HG02798 (cell line): Measurements from ENCODE around the gene ENAH.

ENCODE experiments used
- ATAC-seq: cut with Tn5 transposase; IDR thresholded peaks from one replicate; pipeline ENCODE4 v1.9.1; 2021; ENCODE audit warnings: mild to moderate bottlenecking; ENCODE audit not compliant: unreplicated experiment, poor library complexity

Gene ENAH

DNA sequence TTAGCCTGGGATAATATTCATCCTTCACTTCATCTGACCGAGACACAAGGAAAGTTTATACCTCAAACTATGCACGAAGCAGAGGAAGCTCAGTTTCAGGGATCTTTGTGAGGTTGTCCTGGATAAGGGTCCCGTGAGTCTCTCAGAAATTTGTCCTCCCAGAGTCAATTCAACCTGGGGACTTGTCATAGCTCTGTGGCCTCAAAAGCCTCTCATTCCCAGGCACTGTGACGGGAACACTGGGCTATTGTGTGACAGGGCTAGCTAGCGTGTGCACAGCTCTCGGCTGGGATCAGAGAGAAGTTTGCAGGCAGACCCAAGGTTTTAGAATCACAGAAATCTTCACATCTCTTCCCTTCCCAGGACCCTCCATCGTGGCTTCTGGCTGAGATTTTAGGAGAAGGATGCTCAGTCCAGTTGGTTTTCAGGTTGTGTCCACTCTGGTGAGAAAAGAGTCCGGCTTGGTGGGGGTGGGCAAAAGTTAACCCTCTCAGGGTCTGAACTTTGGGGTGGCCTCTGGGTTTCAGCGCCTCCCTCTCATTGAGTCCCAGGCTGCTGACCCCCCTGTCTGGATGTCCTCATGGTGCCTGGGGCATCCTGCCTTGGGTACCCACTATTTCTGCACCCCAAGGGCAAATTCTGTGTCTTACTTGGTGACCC, 204.6 kb downstream of the ENAH start:
- no peak for ATAC-seq

GRCh38 chr1:225447650-225448089, 205.3 kb downstream of the ENAH start:
- ATAC-seq = no peak

DNA sequence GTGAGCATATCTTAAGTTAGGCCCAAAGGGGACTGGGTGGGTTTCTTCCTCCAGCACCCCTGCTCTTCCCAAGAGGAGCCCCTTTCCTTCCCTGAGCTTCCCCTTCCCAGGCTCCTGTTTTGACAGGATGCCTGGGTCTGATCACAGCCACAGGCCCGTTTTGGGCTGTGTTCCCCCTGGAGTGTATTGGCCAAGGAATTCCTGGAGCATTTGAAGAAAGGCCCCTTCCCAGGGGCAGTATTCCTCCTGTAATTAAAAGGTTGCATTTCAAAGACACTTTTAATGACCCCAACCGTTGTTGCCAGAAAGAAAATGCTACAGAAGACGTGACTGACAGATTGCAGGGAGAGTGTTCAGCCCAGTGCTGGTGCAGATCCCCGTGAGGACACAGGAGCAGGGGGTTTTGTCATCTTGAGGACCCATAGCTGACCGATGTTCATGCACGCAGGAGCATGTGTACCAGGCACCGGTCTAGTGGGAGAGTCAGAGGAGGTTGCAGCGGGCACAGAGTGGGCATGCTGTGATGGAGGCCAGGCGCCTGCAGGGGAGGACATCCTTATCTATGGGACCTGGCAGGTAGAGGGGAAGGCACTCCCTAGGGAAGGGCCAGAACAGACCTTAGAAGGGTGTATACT, 205.8 kb downstream of the ENAH start:
- no peak for ATAC-seq

- no peak for ATAC-seq
Observed at GRCh38 chr1:225446595-225446960, 206.3 kb downstream of the ENAH start.

DNA sequence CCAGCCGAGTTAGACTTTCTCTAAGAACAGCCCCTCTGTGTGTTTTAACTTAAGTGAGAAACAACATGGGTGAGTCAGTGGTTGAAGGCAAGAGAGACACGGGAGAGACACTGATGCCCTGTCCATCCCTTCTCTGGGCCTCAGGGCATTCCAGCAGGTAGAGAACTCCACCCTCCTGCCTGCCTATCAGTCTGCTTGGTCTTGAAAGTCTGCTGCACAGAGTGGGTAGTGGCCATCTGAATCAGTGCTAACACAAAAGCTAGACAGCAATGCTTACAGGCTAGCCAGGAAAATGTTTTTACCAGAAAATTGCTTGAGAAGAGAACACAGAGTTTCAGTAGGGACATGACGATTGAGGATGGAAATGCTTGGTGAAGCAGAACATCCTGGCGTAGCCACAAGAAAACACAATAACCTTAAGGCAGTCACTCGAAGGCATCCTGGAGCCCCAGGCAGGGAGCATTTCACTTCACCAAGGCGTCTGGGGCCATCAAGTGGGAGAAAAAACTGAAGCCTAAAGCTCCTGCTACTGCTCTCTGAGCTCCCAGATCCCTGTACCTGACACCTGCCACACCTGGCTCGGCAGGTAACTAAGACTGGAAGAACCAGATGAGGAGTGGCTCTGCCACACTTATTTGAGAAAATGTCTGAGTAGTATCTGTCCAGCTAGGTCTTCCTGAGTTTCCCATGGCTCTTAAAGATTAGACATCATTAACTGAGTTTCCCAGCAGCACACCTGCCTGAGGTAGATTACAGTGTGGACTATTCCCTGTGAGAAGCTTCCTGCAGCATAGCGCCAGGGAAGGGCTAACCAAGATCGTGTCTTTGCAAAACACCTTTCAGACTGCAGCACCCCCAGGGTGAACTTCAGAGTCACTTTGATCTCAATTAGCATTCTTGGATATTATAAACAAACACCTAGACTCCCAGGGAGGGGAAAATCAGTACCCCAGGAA, 207.0 kb downstream of the ENAH start:
- no peak for ATAC-seq

GRCh38 chr1:225442123-225442505, 210.8 kb downstream of the ENAH start:
- no peak for ATAC-seq

DNA sequence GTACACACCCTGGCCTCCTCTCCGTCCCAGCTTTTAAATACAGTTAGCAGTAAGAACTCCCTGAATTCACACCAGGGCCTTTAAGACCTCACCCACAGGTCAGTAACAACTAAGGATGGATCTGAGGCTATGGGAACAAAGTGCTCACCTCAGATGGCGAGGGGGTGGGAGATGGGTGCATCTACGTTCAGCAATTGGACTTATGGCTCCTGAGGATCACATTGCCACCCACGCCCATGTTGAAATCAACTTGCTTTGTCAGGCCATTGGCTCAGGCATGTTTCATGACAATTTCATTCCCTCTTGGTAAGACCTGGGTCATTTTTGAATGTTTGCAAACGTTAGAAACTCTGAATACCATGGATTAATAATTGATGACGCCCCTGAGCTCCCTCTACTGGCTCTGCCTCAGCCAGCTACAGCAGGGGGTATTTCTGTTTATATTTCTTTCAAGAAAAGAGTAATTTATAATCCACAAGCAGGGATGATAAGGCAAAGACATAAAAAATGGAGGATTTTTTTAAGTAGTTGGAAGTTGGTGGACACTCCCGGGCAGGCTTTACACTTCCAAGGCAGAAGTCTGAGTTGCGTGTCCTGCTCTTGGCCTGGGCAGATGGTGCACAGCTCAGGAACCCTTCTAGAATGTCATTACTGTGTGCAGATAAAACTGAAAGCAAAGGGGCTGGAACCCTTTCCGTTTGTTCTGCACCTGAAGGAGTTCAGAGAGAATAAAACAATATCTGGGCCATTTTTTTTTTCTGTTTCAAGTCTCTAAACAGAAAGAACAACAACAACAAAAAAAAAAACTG, 211.4 kb downstream of the ENAH start:
- ATAC-seq = peak; percentile 51

- no peak for ATAC-seq
Observed at GRCh38 chr1:225440380-225441221, 212.3 kb downstream of the ENAH start.

DNA sequence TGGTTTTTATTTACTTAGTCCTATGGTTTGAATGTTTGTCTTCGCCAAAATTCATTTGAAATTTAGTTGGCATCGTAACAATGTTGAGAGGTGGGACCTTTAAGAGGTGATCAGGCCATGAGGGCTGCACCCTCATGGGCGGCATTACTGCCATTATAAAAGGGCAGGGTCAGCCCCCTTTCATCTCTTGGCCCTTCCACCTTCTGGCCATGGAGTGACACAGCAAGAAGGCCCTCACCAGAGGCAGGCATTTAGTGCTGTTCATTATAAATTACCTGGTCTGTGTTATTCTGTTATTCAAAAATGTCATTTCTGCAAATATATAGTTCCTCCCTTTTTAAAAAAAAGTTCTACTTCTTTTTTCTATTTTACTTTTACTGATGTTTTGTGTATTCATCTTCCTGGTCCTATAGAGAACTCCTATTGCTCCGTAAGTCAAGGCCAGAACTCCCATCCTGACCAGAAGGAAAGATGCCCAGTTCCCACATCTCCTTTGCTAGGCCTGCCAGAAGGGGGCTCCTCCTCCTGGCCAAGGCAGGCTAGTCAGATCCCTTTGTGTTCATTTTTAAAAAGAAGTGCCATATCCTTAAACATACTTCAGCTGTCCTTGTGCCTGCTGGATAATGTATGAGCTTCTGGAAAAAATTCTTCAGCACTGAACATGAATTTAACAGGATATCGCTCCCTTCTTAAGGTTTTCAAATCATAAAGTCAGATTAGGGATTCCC, 215.0 kb downstream of the ENAH start:
- no peak for ATAC-seq
